GM13977 (cell line): ENCODE results near the gene EEIG1.

Experiments
- DNase-seq: peaks from one replicate; pipeline ENCODE4 v3.0.0; 2012; ENCODE audit warnings: low spot score
- CTCF ChIP-seq: IDR thresholded peaks from 2 replicates; pipeline ENCODE4 v1.5.1; 2012; ENCODE audit warnings: mild to moderate bottlenecking, control low read depth; ENCODE audit not compliant: insufficient read depth; ENCODE audit errors: extremely low read depth, missing control alignments
- in situ Hi-C: fragments of 300-500 bp; cut with MboI; formaldehyde crosslinking; loops from one replicate; pipeline ENCODE4 v1.12.0; 2022; ENCODE audit warnings: low sequenced_read_pairs, low pct_unique_long_range_greater_than_20kb, mixed read lengths, inconsistent platforms; ENCODE audit not compliant: unreplicated experiment

EEIG1 gene

GRCh38 chr9:127958728-127959127, 22.1 kb downstream of the EEIG1 start:
- in situ Hi-C loops: loop anchor here (5.0 kb wide), 1 partner anchor 74 kb away; no protein-coding TSS in a partner anchor
- DNase-seq: no peak
- no peak for TF ChIP-seq CTCF

- TF ChIP-seq CTCF: peak; percentile 58
- in situ Hi-C loops: loop anchor here (5.0 kb wide), 1 partner anchor 77 kb away; no protein-coding TSS in a partner anchor
- DNase-seq: peak; percentile 83
These were observed 25.3 kb downstream of the EEIG1 start for GRCh38 chr9:127955294-127956015.

- no peak for DNase-seq
- TF ChIP-seq CTCF: no peak
- in situ Hi-C loops: loop anchor here (5.0 kb wide), 1 partner anchor 77 kb away; no protein-coding TSS in a partner anchor
These were observed 25.9 kb downstream of the EEIG1 start for GRCh38 chr9:127954831-127955293.

- no peak for TF ChIP-seq CTCF
- in situ Hi-C loops: no loop called here
These were observed 26.9 kb downstream of the EEIG1 start for GRCh38 chr9:127953768-127954505.

GRCh38 chr9:127953154-127953553, 27.6 kb downstream of the EEIG1 start:
- in situ Hi-C loops: no loop called here
- TF ChIP-seq CTCF: no peak
- no peak for DNase-seq

More at GRCh38 chr9:127953768-127954505, 26.9 kb downstream of the EEIG1 start:
- no peak for DNase-seq

- in situ Hi-C loops: no loop called here
- TF ChIP-seq CTCF: no peak
- no peak for DNase-seq
These were observed 30.1 kb downstream of the EEIG1 start for GRCh38 chr9:127950513-127951289.
